Cerebellar cortex (tissue), 1 donor: Measurements from ENCODE around the gene C11orf21.

Experiments used
- DNase-seq: peaks from one replicate; pipeline ENCODE4 v3.0.0-alpha.2; 2015; ENCODE audit warnings: low spot score

C11orf21 gene

DNA sequence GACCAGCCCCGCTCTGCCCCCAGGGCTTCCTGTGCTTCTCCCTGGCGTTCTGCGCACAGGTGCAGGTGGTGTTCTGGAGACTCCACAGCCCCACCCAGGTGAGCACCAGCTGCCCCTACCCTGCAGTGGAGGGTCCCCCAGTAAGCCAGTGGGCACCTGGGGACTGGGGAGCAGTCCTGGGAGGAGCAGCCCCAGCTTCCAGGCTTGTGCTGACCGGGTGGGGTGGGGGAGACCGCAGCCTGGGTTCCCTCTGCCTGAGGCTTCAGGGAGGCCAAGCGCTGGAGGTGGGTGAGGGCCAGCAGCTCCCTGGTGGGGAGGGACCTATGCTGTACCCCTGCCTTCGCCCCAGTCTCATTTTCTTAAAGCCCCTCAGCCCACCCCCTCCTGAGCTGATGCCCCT, 7.0 kb upstream of the C11orf21 start:
- DNase-seq = no peak

- no peak for DNase-seq
Measured at GRCh38 chr11:2307501-2308331, 6.0 kb upstream of the C11orf21 start.

GRCh38 chr11:2306877-2307500, 5.3 kb upstream of the C11orf21 start:
- no peak for DNase-seq

DNA sequence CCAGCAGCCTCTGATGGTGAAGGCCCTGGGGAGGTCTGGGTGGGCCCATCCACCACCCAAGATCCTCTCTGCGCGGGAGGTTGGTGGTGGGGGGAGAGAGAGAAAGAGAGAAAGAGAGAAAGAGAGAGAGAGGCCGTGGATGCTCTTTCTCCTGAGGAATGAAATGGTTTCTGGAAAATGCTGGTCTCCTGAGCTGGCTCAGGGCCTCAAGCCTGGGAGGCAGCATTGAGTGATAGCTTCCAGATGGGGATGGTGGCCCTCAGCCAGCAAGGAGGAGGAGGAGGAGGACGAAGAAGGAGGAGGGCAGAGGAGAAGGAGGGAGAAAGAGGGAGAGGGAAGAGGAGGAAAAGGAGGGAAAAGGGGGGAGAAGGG, 4.7 kb upstream of the C11orf21 start:
- no peak for DNase-seq

GRCh38 chr11:2305788-2306451, 4.2 kb upstream of the C11orf21 start:
- DNase-seq = no peak

DNA sequence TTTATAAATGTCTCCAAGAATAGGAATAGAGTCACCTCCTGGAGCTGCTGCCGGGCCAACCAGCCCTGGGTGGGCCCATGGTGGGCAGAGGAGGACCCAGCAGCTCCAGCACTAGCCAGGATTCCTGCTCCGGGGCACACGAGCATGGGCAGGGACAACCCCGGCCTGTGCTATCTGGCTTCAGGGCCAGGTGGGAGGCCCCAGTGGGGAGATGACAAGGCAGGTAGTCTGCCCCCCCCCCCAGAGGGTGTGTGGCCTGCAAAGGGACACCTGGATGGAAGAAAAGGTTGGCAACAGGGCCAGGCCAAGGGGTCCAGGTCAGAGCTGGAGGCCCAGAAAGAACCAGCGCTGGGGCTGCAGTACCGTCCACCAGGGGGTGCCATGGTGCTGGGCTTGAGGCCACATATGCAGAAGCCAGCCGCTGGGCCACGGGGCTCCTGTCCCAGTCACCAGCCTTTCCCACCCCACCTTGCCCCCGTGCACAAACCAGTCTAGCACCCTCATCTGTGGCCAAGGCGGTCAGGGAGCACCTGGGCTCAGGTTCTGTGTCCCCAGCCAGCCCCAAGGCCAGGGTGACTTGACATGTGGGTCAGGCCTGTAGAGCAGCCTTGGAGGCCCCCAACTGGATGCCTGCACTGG, 3.5 kb upstream of the C11orf21 start:
- DNase-seq = peak; percentile 66

- no peak for DNase-seq
Measured at GRCh38 chr11:2304506-2305139, 2.9 kb upstream of the C11orf21 start.

GRCh38 chr11:2303627-2304505, 2.1 kb upstream of the C11orf21 start:
- DNase-seq = no peak

DNA sequence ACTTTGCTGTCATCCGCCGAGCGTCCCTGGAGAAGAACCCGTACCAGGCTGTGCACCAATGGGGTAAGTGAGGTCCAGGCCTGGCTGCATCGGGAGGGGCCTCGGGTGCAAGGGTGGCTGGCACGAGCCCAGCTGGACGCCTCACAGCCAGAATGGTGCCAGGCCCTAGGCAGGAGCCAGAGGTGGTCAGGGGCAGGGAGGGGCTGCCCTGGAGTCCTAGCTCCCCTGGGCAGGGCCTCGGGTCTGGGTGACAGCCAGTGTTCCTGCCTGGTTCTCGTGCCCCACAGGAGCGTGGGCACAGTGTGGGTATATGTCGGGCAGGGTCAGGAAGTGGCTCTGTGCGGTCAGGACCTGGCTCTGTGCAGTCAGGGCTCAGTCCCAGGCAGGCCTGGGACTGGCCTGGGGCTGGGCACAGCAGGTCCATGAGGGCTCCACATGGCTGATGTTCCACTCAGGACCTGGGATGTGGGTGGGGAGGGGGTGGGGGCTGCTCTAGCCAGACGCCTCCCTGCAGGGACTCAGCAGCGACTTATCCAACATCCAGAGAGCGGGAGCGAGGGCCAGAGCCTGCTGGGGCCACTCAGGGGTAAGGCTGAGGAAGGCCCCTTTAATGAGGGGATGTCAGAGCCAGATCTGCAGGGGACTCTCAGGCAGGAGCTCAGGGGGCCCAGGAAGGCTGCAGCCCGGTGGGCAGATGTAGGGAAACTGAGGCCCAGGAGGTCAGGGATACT, 1.3 kb upstream of the C11orf21 start:
- DNase-seq = no peak

DNA sequence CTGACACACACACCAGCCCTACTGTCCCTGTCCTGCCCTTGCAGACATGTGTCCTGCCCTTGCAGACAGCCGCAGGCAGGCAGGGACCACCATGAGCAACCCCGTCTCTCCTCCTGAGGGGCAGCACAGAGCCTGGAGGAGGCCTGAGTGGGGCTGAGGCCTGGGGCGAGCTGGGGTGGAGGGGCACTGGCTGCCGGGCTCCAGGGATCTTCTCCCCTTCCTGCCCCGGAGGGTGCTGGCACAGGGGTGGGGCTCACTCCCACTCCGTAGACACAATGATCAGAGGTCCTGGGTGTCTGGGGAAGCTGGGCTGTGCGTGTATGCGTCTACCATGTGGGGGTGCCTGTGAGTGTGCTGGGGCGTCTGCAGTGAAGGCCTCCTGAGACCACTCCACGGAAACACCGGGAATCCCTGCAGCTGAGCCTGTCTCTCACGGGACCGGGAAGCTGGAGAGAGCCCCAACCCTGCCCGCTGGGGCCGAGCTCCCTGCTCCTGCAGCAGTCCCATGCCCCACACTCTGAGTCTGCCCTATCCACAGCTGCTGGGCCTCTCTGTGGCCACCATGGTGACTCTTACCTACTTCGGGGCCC, 683 bp upstream of the C11orf21 start:
- DNase-seq = no peak

- DNase-seq = no peak
Measured at GRCh38 chr11:2300936-2301630, 635 bp downstream of the C11orf21 start.

- no peak for DNase-seq
Measured at GRCh38 chr11:2300290-2300935, 1.3 kb downstream of the C11orf21 start.

- DNase-seq = no peak
Measured at GRCh38 chr11:2299773-2300172, 1.9 kb downstream of the C11orf21 start.

DNA sequence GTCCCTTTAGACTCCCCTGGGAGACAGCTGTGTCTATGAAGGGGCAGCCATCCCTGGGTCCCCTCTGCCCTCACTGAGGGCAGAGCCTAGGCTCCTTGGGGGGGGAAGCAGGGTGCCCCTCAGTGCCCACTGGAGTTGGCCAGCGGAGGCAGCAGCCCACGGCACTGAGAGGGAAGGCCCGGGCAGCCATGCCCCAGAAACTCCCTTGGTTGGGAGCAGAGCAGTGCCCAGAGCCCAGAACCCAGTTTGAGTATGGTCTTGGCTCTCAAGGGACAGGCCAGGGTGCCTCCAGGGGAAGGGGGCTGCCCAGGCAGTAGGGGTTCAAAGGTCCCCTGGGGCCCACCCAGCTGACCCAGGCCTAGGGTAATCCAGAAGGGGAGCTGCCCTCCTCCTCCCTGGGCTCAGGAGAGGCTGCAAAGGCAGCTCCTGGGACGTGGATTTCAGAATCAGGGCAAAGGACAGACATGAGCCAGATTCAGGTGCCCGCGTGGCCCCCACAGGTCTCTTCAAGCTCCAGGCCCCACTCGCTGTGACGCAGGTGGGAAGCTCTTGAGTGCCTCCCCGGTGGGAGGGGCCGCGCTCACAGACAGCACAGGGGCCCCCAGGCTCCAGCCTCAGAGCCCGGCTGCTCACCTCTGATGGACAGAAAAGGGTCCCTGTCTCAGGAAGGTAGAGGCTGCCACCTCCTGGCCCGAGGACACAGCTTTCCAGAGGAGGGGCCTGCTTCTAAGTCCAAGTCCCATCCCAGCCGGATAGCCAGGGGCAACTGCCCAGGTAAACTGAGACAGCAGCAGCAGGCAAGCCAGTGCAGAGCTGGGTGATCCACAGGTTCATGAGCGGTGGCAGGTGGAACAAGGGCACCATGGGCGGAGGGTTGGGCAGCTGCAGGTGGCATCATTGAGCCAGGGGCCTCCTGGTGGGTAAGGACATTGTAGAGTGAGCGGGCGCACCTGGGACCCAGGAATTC, 2.6 kb downstream of the C11orf21 start:
- DNase-seq = peak; percentile 10

DNA sequence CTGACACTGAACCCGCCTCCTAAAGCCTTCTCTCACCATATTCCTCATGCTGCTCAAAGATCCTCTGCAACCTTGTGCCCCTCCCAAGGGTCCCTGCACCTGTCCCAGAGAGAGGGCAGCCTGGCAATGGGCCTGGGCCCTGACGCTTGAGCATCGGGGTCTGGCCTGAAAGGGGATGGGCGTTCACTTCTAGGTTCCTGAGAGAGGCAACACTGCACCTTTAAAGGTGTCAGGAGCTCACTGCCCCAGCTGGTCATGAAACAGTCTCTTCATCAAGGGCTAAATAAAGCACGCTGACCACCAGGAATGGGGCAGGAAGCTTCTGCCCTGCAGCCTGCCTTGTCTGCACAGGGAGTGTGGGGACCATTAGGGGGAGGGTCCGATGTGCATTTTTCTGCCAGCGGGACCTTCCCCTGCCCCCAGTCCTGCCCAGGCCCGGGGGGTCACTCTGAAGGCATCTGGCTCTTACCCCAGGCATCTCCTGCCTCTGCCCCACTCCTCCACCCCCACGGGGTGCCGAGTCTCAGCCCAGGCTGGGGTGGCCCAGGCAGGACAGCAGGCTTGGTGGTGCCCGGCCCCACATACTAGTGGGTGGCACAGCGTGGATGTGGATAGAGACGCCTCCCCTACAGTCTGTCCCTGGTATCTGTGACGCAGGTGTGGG, 3.5 kb downstream of the C11orf21 start:
- DNase-seq = no peak

- no peak for DNase-seq
Measured at GRCh38 chr11:2297623-2298030, 4.1 kb downstream of the C11orf21 start.
